Gastrocnemius medialis (tissue), 4 donors: ENCODE data around the gene ZNF326.

ENCODE experiments used
- CTCF ChIP-seq, 5 experiments: fragments of 450-650 bp in 3 of 5; fragments of 200-600 bp in 2 of 5; sonication (generic) in 2 of 5; IDR thresholded peaks in 4 of 5; conservative IDR thresholded peaks in 1 of 5; 1 replicate in 4 of 5; 2 replicates in 1 of 5; pipeline ENCODE4 v1.5.1; 2016 to 2019; ENCODE audit warnings: antibody characterized with exemption in 5 of 5, mild to moderate bottlenecking in 3 of 5, moderate library complexity in 3 of 5
- POLR2A ChIP-seq, 2 donors: fragments of 450-650 bp; IDR thresholded peaks; one replicate each; pipeline ENCODE4 v1.6.1; 2017; ENCODE audit warnings: antibody characterized with exemption in 2 of 2, mild to moderate bottlenecking in 2 of 2, moderate library complexity in 2 of 2

GRCh38 chr1:89962742-89963075, 32.2 kb upstream of the ZNF326 start:
- TF ChIP-seq POLR2A (IDR thresholded peaks at IDR 0.05), result no peak
- TF ChIP-seq CTCF (IDR thresholded peaks at IDR 0.05 in 4 of 5, conservative IDR thresholded peaks at IDR 0.05 in 1 of 5), result no peak
